ENCODE data around the gene CCDC82.

GRCh38 chr11:96329855-96330510 lies 59.7 kb downstream of the CCDC82 start:
- TF ChIP-seq POLR2A (IDR thresholded peaks at IDR 0.05; ENCODE audit: low read depth, low read length): no peak
- no peak for TF ChIP-seq TAF1 (IDR thresholded peaks at IDR 0.05; ENCODE audit: borderline replicate concordance, low read depth, low read length)
- no peak for TF ChIP-seq POLR2AphosphoS5 (IDR thresholded peaks at IDR 0.05; ENCODE audit: low read depth, low read length)

Data from GM12892 (cell line).